Colonic mucosa (tissue), 4 donors: ENCODE results near the gene KCTD18. TPM values are rescaled to one million over a fixed set of nuclear protein-coding genes. Genes with fewer than 3 reads are reported as not detected.
A peak's percentile ranks its signal among the peaks of the same experiment; 100 is the strongest.

Experiments
- DNase-seq: peaks from one replicate; pipeline ENCODE4 v3.0.0-alpha.2; 2020
- H3K27ac ChIP-seq: fragments of 200-600 bp; one replicate; pipeline ENCODE4 v1.8.0; 2021
- H3K27me3 ChIP-seq: fragments of 200-600 bp; one replicate; pipeline ENCODE4 v1.8.0; 2021
- H3K36me3 ChIP-seq: fragments of 200-600 bp; one replicate; pipeline ENCODE4 v1.8.0; 2021
- H3K4me1 ChIP-seq: fragments of 200-600 bp; one replicate; pipeline ENCODE4 v1.8.0; 2021; ENCODE audit warnings: mild to moderate bottlenecking
- H3K4me3 ChIP-seq: fragments of 200-600 bp; one replicate; pipeline ENCODE4 v1.8.0; 2021
- H3K9ac ChIP-seq, 2 donors: one replicate each; pipeline ENCODE4 v1.7.0; 2013; ENCODE audit warnings: control low read depth in 2 of 2, low read depth in 2 of 2, low read length in 2 of 2
- H3K9me3 ChIP-seq: fragments of 200-600 bp; one replicate; pipeline ENCODE4 v1.8.0; 2021
- intact Hi-C: fragments of 100-400 bp; cut with DNase I; formaldehyde crosslinking; loops from one replicate; pipeline ENCODE4 v1.14.1; 2022
- total RNA-seq, 2 donors: library from RNA; stranded (reverse); fragmentation: NEBNext Ultra II Directional in 1 of 2; extraction: Animal tissue kit (Norgen Biotek cat#: 25700) in 1 of 2; gene quantifications; one replicate each; pipeline ENCODE4 v1.2.1, GENCODE V29; 2021
- TF ChIP-seq, protein P1 (sequence below): fragments of 200-600 bp; IDR thresholded peaks from one replicate; pipeline ENCODE4 v1.8.0; 2022; ENCODE audit warnings: antibody characterized with exemption, mild to moderate bottlenecking
- donor health status: healthy.
- donor health status: DM: no; HTN: no; CAD: no.
- donor health status: DM: no; HTN: no; CAD: no.

The KCTD18 gene
- total RNA-seq, 2 donors from 2014 or later: 8.6 to 13.8 TPM

DNA sequence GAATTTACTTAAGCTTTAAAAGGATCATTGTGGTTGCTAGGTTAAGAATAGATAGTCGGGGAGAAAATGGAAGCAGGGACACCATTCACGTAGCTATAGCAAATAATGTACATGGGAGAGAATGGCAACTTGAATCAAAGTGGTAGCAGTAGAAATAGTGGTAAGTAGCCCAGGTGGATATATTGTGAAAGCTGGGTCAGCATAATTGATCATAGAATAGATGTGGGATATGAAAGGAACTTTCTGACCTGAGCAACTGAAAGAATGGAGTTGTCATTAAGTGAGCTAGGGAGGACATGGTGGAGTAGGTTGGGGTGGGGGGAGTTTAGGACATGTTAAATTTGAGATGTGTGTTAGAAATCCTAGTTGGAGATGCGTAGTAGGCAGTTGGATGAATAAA, 18.4 kb upstream of the KCTD18 start:
- DNase-seq: no peak
- no peak overlapping the region for H3K9ac ChIP-seq
- no peaks in the 10 kb centered on the region for H3K9me3 ChIP-seq
- no peaks in the 10 kb centered on the region for H3K36me3 ChIP-seq
- no peak overlapping the region for H3K27ac ChIP-seq
- no peak overlapping the region for H3K4me3 ChIP-seq
- H3K27me3 ChIP-seq: no peaks in the 10 kb centered on the region
- intact Hi-C loops: no loop called here
- TF ChIP-seq, protein P1, sequence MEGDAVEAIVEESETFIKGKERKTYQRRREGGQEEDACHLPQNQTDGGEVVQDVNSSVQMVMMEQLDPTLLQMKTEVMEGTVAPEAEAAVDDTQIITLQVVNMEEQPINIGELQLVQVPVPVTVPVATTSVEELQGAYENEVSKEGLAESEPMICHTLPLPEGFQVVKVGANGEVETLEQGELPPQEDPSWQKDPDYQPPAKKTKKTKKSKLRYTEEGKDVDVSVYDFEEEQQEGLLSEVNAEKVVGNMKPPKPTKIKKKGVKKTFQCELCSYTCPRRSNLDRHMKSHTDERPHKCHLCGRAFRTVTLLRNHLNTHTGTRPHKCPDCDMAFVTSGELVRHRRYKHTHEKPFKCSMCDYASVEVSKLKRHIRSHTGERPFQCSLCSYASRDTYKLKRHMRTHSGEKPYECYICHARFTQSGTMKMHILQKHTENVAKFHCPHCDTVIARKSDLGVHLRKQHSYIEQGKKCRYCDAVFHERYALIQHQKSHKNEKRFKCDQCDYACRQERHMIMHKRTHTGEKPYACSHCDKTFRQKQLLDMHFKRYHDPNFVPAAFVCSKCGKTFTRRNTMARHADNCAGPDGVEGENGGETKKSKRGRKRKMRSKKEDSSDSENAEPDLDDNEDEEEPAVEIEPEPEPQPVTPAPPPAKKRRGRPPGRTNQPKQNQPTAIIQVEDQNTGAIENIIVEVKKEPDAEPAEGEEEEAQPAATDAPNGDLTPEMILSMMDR: no peak
- peaks cover 4% of the 10 kb centered on the region for H3K4me1 ChIP-seq

DNA sequence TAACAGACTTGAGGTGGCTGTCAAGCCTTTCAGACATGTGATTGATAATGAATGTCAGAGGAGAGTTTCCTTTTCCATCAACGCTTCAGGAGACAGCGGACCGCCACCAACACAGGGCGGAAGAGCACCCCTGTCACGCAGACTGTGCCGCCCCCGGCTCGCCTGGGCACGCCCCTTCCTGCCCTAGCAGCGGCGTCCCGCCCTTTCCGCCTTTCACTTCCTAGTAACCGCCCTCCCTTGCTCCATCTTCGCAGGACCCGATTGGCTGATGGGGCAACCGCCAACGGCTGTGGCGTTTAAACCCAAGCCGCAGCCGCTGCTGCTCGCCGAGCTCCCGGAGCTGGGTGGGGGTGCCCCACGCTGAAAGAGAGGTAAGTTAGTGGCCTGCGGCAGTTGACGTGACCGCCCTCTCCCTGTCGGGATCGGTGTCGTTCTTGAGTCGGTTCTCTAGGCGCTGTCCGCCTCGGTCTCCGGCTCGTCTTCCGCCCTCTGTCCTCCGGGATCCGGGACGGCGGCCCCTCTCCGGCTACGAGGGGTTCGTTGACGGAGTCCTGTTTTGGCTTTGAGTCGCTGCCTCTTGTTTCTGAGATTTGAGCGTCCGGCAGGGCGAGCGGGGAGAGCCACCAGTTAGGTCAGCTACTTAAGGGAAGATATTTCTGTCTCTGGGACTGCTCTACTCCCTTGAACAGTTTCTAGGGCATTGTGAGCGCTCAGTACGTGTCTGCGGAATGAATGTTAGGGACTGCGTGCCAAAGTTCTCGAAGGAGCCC, 16.2 kb upstream of the KCTD18 start, which contains the start of gene SGO2:
TSS of gene SGO2 (plus strand) at position 326 of the 770 bp plus-strand sequence. CDS start 6,769 bp downstream, outside the sequence.
- no peaks in the 10 kb centered on the region for H3K36me3 ChIP-seq
- TF ChIP-seq, protein P1: no peak
- H3K9ac ChIP-seq: peak within 1 kb of the TSS; percentile 60 to 62
- H3K27me3 ChIP-seq: no peaks in the 10 kb centered on the region
- DNase-seq: peak; percentile 97
- peak within 1 kb of the TSS; percentile 76 for H3K4me3 ChIP-seq
- peaks cover 4% of the 10 kb centered on the region for H3K4me1 ChIP-seq
- intact Hi-C loops: no loop called here
- H3K9me3 ChIP-seq: no peaks in the 10 kb centered on the region
- peak within 1 kb of the TSS; percentile 70 for H3K27ac ChIP-seq

DNA sequence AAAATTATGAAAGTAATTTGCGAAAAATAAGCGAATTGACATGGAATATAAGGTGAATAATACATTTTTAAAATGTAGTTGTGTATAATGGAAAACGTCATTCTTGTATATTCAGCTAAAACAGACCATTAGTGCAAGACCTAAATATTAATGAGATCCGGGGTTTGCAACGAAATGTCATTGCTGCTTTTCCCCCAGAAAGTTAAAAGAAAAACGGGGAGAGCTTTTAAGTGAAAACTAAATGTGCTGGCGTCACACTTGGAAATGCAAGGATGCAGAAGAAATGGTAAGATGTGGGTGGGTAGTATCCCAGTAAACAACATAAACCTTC, 15.6 kb upstream of the KCTD18 start:
- Histone ChIP-seq H3K27ac (peak overlapping the region; percentile 70), H3K4me3 (peak overlapping the region; percentile 76), H3K9me3 (no peaks in the 10 kb centered on the region), H3K9ac (peak overlapping the region in 1 of 2 donors; percentile 60), H3K4me1 (peaks cover 4% of the 10 kb centered on the region), H3K27me3 (no peaks in the 10 kb centered on the region), H3K36me3 (no peaks in the 10 kb centered on the region)
- intact Hi-C loops: no loop called here
- TF ChIP-seq, protein P1: no peak
- DNase-seq: no peak

DNA sequence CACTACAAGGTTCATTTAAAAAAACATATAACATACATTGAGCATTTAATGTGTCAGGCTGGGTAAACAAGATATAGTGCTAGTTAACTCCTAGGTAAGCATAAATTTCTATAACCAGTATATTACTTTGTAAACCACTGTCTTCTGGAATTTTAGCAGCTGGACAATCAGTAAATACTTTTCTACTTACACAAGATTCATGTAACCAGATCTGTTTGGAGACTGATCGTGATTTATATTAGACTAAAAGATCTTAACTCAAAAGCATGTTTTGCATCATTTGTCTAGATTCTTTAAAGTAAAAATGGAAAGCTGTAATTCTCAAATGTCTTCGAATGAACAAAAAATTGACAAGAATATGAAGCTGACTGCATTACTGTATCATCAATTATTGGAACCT, 15.2 kb upstream of the KCTD18 start:
- no peaks in the 10 kb centered on the region for H3K36me3 ChIP-seq
- no peaks in the 10 kb centered on the region for H3K27me3 ChIP-seq
- H3K4me3 ChIP-seq: peak overlapping the region; percentile 76
- H3K9me3 ChIP-seq: no peaks in the 10 kb centered on the region
- TF ChIP-seq, protein P1: no peak
- peaks cover 4% of the 10 kb centered on the region for H3K4me1 ChIP-seq
- DNase-seq: no peak
- intact Hi-C loops: no loop called here
- H3K9ac ChIP-seq: no peak overlapping the region
- H3K27ac ChIP-seq: peak overlapping the region; percentile 70

DNA sequence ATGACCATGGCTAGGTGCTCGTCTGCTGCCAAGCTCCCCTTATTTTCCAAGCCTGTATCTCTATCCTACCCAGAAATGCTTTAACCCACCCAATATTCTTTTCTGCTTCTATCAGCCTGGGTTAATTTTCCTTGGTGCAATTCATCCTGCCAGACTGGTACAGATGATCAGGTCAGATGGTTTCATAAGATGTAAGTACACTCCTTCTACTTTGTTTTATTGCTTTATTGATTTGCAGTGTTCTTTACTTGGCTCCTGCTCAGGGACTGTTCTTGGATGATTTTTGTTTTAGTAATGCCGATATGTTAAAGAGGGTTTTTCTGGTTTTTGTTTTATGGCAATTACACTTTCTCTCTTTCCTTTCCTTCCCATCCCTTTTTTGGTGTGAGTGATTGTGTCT, 13.7 kb upstream of the KCTD18 start:
- TF ChIP-seq, protein P1: no peak
- Histone ChIP-seq H3K27me3 (no peaks in the 10 kb centered on the region), H3K4me3 (no peak overlapping the region), H3K36me3 (no peaks in the 10 kb centered on the region), H3K27ac (peak overlapping the region; percentile 70), H3K9ac (no peak overlapping the region), H3K4me1 (peaks cover 4% of the 10 kb centered on the region), H3K9me3 (no peaks in the 10 kb centered on the region)
- intact Hi-C loops: no loop called here
- no peak for DNase-seq
